Measurements from ENCODE around the gene SNX27.
"Not testable (repeated sequence)": the region's sequence is repeated elsewhere in the genome, so short reads cannot be mapped to it uniquely, and the experiment has no call there.

SNX27 gene

DNA sequence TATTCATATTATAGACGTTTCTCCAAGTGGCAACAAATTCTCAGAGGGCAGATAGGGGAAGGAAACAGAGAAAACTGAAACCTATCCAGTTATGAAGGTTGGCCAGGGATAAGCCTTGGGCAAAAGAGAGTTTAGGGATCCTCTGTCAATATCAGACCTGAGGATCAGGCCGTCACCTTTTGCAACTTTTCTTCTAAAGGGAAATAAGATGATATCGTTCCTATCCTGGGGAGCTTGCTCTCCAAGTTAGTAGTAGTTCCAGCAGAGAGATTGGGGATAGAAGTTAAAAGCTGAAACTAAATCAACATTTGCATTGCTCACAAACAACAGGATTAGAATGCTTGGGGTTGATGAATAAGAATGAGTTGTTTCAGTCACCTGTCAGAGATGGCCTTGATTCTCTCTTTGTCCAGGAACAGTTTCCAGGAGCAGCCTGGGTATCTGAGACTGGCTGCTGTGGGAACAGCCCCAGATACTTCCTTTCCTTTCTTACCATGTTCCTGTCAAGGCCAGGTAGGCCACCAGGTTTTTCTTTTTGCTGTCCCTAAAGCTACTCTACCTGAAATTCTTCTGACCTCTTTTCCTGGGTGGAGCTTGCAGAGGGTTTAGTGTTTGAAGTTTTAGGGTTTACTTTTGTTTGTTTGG, 112.0 kb downstream of the SNX27 start:
- DNase-seq, result no peak

DNA sequence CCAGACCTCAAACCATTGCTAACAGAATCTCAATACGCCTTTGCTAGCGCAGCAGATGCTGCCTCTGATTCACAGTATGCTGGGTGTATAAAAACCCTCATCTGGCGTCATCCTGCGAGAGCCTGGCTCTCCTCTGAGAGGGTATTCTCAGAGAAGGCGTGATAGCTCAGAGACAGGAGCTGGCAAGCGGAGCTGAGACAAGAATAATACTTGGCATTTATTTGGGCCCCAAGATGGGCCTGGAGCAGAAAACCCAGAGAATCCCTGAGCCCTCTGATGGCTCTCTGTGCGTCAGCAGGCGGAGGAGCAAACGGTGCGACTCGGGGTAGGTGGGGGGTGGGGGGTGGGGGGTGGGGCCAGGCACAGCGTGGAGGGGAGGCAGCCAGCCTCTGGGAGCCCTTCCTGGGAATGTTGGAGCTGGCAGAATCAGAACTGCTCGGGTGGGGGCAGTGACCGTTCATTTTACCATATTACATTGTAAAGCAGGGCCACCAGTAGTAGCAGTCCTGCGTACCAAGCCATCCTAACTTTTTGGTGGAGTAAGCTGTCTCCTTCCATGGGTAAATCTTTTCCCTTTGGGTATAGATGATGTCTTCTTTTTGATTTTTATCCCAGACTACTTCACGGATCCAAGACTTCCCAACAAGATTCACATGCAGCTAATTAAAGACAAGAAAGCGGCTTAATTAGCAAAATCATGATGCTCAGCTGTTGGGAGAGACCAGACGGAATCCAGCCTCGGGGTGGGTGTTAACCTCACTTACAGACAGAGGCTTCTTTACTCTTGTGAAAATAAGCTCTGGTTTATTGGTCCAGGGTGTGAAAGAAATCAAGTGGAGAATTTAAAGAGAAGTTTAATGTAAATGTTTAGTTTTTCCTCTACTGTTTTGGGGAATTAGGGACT, 116.6 kb downstream of the SNX27 start:
- no peak for DNase-seq

DNA sequence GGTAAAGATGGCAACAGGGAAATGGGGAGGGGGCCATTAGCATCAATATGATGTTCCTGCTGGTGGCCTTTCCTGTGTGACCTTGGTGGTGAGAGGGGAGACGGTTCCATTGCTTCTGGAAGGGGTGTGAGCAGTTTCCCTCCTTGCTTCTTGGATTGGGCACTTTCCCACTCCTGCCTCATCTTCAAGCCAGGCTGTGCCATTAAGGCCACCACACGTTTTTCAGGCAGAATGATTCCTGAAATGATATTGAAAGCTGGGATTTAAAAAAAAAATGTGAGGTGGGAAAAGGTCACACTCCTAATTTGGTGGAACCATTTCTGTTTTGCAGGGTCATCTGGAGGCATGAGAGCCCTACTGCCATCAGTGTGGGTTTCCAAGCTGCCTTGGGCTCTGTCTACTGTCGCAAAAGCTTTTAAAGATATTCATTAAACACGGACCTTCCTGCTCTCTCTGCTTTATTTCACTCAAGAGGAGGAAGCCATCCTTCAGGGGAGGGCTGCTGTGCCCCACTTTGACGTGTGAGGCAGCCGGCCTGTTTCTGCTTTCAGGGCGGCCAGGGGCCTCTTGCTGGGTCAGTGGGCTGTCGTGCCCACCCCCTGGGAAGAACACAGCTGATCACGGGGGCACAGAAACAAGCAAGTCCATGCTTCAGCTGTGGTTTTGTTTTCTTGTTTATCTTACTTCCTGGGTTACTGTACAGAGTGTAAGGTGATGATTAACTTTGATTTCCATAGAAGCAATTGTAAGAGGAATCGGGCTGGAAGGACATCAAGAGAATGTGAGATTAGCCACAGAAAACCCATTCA, 117.5 kb downstream of the SNX27 start:
- DNase-seq, result no peak

DNA sequence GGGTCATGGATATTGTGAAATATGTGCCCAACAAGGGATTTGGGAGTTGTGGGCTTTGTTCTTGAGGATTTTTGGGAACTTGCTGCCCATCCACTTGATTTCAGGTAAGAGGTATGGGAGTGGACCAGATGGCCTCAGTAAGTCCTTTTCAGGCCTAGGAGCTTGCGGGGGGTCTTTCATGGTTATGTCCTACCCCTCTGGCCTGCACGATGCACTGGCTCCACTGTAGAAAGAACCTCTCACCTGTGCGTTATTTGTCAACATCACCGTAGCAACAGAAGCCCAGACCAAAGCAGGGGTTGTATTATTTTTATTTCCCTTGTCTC, 118.1 kb downstream of the SNX27 start:
- DNase-seq, result no peak

DNA sequence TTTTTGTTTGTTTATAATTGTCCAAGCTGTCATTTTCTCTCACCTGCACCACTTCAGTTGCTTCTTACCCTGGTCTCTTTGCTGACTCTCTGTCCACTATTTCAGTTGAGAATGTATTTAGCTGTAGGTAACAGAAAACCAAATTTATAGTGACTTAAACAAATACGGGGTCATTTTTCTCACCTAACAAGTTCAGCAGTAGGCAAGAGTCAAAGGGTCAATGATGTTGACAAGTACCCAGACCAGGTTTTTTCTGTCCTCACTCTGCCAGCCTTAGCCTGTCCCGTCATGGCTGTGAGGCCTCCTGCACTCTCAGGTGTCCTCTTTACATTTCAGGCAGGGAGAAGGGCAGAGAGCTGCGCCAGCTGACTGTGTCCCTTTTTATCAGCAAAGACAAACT, 121.3 kb downstream of the SNX27 start:
- no peak for DNase-seq

DNA sequence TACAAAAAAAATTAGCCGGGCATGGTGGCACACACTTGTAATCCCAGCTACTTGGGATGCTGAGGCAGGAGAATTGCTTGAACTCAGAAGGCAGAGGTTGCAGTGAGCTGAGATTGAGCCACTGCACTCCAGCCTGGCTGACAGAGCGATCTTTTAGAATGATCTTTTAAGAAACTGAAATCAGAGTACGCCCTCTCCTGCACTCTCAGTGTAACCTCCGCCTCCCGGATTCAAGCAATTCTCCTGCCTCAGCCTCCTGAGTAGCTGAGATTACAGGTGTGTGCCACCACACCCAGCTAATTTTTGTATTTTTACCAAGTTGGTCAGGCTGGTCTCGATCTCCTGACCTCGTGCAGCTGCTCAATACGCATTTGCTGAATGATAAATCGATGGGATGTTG, 122.1 kb downstream of the SNX27 start:
- DNase-seq, result not testable (repeated sequence)

GRCh38 chr1:151737026-151737425, 125.2 kb downstream of the SNX27 start:
- DNase-seq, result no peak

DNA sequence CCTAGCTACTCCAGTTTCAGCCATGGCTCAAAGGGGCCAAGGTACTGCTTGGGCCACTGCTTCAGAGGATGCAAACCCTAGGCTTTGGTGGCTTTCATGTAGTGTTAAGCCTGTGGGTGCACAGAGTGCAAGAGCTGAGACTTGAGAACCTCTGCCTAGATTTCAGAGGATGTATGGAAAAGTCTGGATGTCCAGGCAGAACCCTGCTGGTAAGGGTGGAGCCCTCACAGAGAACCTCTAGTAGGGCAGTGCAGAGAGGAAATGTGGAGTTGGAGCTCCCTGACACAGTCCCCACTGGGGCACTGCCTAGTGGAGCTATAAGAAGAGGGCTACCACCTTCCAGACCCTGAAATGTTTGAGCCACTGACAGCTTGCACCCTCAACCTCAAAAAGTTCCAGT, 125.6 kb downstream of the SNX27 start:
- no peak for DNase-seq

- DNase-seq, result no peak
These were observed 127.9 kb downstream of the SNX27 start for GRCh38 chr1:151739590-151740355.

DNA sequence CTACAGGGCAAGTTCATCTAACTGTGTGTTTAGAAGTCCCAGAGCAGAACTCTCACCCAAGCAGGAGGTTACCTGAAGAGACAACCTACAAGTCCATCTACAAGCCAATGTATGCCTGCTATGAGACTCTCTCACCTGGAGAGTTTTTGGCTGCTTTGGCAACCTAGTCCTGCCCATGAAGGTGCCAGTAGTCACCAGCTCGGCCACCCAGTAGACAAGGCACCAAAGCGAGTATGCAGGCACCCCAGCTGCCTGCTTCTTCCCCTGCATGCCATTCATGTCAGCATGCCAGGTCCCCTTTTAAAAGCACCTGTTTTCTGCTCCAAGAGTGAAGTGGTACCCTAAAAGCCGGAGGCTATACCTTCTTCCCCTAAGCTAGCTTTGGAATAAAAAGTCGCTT, 129.7 kb downstream of the SNX27 start:
- no peak for DNase-seq

Data from NCI-H1930 (cell line).